Purkinje cell (primary cell): ENCODE measurements around the gene PARP3. TPM values are rescaled to one million over a fixed set of nuclear protein-coding genes. Genes with fewer than 3 reads are reported as not detected.

Experiments used
- polyA plus RNA-seq: library from polyadenylated mRNA; unstranded; fragments of >200 nt; fragmentation: Nextera tagmentation; gene quantifications from 2 replicates; pipeline ENCODE4 v1.2.1, GENCODE V29; 2014

Gene PARP3
- 2.3 and 2.5 TPM in 2 replicates for polyA plus RNA-seq

DNA sequence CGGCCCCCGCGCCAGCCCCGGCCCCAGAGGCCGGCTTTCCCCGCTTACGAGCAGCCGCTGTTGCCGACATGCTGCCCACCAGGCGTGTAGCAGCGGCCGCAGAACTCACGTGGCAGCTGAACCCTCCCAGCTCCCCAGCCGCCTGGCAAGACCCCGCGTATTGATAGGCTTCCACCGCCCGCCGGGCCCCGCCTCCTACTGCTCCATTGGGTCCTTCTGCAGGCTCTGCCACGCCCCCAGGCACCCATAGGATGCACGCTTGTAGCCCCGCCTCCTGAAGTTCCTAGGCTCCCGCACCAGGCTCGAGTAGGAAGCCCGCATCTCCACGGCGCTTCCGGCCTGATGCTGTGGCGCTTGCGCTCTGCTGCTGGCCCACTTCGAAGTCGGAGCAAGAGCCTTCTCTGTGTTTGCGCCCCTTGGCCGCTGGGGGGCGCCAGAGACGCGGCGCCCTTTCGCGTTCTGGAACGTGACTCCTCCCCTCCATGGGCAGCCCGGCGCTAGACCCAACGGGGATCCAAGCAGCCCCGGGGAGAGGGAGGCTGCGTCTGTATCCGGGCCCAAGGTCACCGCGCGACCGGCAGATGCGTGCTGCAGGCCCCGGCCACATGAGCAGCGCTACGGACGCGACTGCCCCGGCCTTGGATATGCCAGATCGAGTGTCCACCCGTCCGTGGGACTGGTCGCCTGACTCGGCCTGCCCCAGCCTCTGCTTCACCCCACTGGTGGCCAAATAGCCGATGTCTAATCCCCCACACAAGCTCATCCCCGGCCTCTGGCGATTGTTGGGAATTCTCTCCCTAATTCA is at the start of gene PARP3, which contains the start of gene RRP9:
Gene PARP3 (plus strand): TSS at position 566 of the 805 bp plus-strand sequence. CDS start 993 bp downstream, outside the sequence.
Gene RRP9 (minus strand): TSS at position 107 of the 805 bp plus-strand sequence. CDS start 37 bp downstream, at position 70.

DNA sequence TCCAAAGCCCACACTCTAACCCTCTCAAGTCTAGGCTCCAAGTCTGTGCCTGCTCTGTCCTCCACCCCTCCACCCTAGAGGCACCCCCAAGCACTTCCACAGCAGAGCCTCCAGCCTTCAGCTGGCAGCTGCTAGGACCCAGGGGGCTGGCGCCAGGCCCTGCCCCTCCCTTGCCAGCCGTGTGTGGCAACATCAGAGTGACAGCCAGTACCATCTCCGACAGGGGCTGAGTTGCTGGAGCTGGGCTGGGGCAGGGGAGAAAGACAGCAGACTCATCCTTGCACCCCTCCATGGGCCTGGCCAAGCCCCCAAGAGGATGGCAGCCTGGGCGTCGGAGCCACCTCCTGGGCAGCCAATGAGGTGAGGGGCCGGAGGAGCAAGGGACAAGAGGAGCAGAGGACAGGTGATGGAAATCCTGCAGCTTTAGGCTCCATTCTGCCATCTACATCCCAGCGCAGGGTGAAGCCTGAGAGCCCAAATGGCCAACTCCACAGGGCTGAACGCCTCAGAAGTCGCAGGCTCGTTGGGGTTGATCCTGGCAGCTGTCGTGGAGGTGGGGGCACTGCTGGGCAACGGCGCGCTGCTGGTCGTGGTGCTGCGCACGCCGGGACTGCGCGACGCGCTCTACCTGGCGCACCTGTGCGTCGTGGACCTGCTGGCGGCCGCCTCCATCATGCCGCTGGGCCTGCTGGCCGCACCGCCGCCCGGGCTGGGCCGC is 13.2 kb downstream of the PARP3 start, which contains the start of gene GPR62:
Gene GPR62 (plus strand): TSS at position 207 of the 718 bp plus-strand sequence. CDS start 272 bp downstream, at position 479.

DNA sequence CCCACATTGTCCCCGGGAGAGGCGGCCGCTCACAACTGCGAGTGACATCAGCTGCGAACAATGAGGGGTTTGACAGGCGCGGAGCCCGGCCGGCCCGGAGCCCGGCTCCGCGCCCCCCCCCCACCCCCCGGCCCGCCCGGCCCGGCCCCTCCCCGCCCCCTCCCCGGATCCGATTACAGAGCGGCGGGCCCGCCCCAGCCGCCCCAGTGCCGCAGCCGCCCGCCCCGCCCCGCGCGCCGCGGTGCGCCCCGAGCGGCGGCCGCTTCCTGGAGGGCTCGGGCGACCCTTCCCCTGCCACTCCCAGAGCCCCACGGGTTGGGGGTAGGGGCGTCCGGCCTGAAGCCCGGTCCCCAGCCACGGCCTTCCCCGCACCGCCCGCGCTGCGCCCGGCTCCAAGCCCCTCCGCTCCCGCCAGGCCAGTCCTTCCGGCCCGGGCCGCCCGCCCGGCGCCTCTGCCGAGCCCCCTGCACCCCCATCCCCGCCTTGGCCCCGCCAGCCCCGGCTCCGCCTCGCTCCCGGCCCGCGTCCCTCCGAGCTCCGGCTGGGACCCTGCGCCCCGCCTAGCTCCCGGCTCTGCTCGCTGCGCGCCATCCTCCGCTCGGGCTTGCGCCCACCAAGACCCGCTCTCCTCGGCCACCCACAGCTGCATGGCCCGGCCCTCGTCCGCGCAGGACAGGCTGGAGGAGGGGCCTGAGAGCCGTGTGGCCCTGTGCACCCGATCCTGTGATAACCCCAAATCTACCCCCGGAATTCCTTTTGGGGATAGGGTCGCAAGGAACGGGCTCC is 25.4 kb downstream of the PARP3 start, which contains the start of gene PCBP4:
Gene PCBP4 (minus strand): TSS at position 71 of the 786 bp plus-strand sequence. CDS start 6,214 bp downstream, outside the sequence.

DNA sequence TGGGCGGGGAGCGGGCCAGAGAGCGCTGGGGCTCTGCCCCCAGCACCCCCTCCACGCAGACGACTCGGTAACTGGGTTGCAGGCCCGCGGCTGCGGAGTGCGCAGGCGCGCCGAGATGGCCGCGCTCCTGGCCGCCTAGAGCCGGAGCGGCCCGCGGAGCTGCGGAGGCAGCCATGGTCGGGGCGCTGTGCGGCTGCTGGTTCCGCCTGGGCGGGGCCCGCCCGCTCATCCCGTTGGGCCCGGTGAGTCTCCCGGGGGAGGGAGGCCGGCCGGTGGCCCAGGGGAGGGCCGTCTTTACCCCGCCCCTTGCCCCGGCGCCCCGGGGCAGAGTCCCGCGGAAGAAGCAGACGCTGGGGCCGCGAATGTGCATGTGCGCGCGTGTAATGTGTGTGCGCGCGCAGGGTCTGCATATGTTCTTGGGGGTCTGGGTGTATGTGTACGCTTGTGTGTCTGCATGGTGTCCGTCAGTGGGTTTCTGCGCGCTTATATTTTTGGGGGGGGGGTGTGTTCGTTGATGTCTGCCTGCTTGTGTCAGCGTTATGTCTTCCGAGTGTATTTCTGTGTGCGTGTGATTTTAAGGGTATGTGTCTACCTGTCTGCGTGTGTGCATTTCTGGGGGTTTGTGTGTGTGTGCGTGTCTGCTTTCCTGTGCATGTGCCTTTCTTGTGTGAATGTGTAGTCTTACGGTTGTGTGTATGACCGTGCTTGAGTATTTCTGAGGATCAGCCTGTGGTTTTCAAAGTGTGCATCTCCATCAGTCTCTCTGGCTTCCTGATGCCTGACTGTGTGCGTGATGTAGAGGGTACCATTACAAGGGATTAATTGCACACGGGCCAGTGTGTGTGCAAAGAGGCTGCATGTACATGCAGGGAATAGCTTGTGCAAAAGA is 33.0 kb downstream of the PARP3 start, which contains the start of gene ABHD14A:
Gene ABHD14A (plus strand): TSS at position 102 of the 889 bp plus-strand sequence. CDS start 72 bp downstream, at position 174.

DNA sequence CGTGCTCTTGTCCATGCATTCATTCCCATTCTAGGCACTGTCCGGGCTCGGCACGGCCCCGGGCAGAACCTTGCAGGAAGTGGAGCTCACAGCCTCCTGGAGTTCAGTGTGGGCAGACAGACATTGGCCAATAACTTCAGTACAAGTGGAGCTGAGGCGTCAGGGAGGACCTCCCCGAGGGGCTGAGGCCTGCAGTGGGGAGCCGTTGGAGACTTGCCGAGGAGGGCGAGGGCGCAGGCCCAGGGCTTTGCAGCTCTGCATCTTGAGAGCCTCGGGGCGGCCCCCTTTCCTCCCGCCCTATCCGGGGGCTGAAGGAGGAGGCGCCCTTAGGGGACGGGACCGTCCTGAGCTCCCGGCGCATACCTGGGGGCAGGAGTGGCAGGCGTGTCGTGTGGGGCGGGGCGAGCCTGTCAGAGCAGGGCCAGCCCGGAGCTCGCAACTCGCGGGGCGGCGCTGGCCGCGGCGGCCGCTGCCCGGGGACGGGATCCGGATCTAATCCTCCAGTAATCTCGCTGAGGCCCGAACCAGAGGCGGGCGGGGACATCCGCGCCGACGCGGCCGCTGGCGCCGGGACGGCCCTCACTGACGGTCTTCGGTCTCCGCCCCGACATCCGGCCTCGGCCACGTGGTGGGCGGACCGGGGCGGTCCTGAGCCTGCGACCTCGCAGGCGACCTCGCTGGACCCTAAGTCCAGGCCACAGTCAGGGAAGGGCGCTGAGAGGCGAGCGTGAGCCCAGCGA is 40.8 kb downstream of the PARP3 start, which contains the start of gene ACY1:
Gene ACY1 (plus strand): TSS at position 698 of the 740 bp plus-strand sequence. CDS start 530 bp downstream, outside the sequence.

DNA sequence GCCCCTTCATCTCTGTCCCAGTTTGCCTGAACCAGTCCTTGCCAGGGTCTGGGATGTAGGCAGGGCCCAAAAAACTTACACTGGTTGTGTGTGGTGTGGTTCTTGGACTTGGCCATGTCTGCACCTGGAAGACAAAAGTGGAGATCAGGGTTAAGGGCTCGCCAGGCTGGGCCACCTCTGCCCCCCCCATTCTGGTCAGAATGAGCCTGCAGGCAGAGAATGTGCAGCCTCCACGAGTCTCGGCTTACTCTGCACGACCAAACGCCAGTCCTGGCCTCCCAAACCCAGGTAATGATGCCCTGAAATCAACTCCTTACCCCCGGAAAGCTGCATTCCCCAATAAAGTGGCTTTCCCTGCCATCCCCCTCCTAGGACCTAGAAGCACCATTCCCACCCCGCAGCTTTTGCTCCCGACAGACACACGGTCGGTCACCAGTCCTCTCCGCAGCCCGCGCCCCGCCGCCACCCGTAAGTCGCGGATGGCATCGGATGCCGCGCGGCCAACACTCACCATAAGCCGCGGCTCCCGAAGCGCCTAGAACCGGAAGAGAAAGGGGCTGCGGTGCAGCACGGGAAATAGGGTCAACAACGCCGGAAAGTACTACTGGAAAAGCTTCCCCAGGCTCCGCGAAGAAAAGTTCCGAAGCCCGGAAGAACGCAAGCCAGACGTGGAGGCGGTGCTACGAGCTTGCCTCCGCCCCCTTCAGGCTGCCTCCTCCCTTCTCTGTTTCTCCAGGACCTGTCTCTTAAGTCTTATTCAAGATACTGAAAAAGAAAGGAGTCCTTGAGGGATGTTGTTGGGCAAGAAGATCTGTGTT is 53.4 kb downstream of the PARP3 start, which contains the start of gene RPL29:
Gene RPL29 (minus strand): TSS at position 550 of the 818 bp plus-strand sequence. CDS start 434 bp downstream, at position 116.

Other genes with a start within 250 kb of the PARP3 start
- gene GRM2, start 235.3 kb upstream of the PARP3 start, polyA plus RNA-seq, result 0.50 TPM in 1 of 2 replicates, not detected in the other
- not detected in 2 replicates for gene IQCF6, start 163.1 kb upstream of the PARP3 start, polyA plus RNA-seq
- gene IQCF2, start 80.7 kb upstream of the PARP3 start, polyA plus RNA-seq, result not detected in 2 replicates
- not detected in 2 replicates for gene IQCF5, start 66.8 kb upstream of the PARP3 start, polyA plus RNA-seq
- gene IQCF1, start 39.0 kb upstream of the PARP3 start, polyA plus RNA-seq, result not detected in 2 replicates
- 3.4 and 6.5 TPM in 2 replicates for gene RRP9, start 459 bp upstream of the PARP3 start, polyA plus RNA-seq
- 0.53 TPM in 1 of 2 replicates, not detected in the other for gene GPR62, start 13.0 kb downstream of the PARP3 start, polyA plus RNA-seq
- gene PCBP4, start 25.1 kb downstream of the PARP3 start, polyA plus RNA-seq, result 0.67 and 2.1 TPM in 2 replicates
- 2.0 and 3.7 TPM in 2 replicates for gene ABHD14B, start 31.7 kb downstream of the PARP3 start, polyA plus RNA-seq
- 59.8 and 65.2 TPM in 2 replicates for gene ABHD14A, start 32.7 kb downstream of the PARP3 start, polyA plus RNA-seq
- 4.4 and 12.2 TPM in 2 replicates for gene ACY1, start 41.2 kb downstream of the PARP3 start, polyA plus RNA-seq
- gene RPL29, start 53.5 kb downstream of the PARP3 start, polyA plus RNA-seq, result 878 and 896 TPM in 2 replicates
- gene DUSP7, start 114.2 kb downstream of the PARP3 start, polyA plus RNA-seq, result 0.25 and 1.0 TPM in 2 replicates
- gene POC1A, start 212.1 kb downstream of the PARP3 start, polyA plus RNA-seq, result 0.13 and 0.34 TPM in 2 replicates